Neuronal stem cell (in vitro differentiated cells): ENCODE results near the gene HUS1.

Experiments
- DNase-seq: peaks from one replicate; pipeline ENCODE4 v3.0.0-alpha.2; 2013; ENCODE audit warnings: low spot score
- H2AFZ ChIP-seq: one replicate; pipeline ENCODE4 v1.6.1; 2013; ENCODE audit warnings: mild to moderate bottlenecking, low read length, inconsistent platforms
- H2AK5ac ChIP-seq: 2 replicates; pipeline ENCODE4 v1.6.1; 2013; ENCODE audit warnings: low read depth, mild to moderate bottlenecking, inconsistent platforms, low read length, moderate library complexity, mixed read lengths
- H2BK120ac ChIP-seq: 2 replicates; pipeline ENCODE4 v1.6.1; 2013; ENCODE audit warnings: low read depth, mild to moderate bottlenecking, inconsistent platforms, low read length, moderate library complexity, mixed read lengths
- H2BK12ac ChIP-seq: one replicate; pipeline ENCODE4 v1.6.1; 2013; ENCODE audit warnings: low read length, inconsistent platforms
- H2BK15ac ChIP-seq: 2 replicates; pipeline ENCODE4 v1.6.1; 2013; ENCODE audit warnings: mild to moderate bottlenecking, low read length, inconsistent platforms, mixed read lengths
- H2BK5ac ChIP-seq: one replicate; pipeline ENCODE4 v1.6.1; 2013; ENCODE audit warnings: inconsistent platforms, mild to moderate bottlenecking, low read length, moderate library complexity
- H3K14ac ChIP-seq: one replicate; pipeline ENCODE4 v1.6.1; 2013; ENCODE audit warnings: low read length, inconsistent platforms
- H3K18ac ChIP-seq: 2 replicates; pipeline ENCODE4 v1.6.1; 2013; ENCODE audit warnings: low read length, inconsistent platforms
- H3K23ac ChIP-seq: 2 replicates; pipeline ENCODE4 v1.6.1; 2013; ENCODE audit warnings: low read depth, mild to moderate bottlenecking, mixed read lengths, low read length, inconsistent platforms; ENCODE audit not compliant: poor library complexity
- H3K27ac ChIP-seq: replicated peaks from 3 replicates; pipeline ENCODE4 v1.5.1; 2013; ENCODE audit warnings: low read length, inconsistent platforms
- H3K27me3 ChIP-seq, 3 experiments: 2 replicates each; pipeline ENCODE4 v1.6.1; 2013; ENCODE audit warnings: low read length in 3 of 3, mild to moderate bottlenecking in 2 of 3, inconsistent platforms in 1 of 3, low read depth in 1 of 3, mixed read lengths in 1 of 3, moderate library complexity in 1 of 3; ENCODE audit not compliant: control insufficient read depth in 3 of 3, insufficient read depth in 3 of 3
- H3K36me3 ChIP-seq, 2 donors: replicated peaks in 1 of 2; 2 replicates each; pipeline ENCODE4 v1.6.1; 2013; ENCODE audit warnings: low read length in 2 of 2; ENCODE audit not compliant: control insufficient read depth in 2 of 2, insufficient read depth in 2 of 2
- H3K4ac ChIP-seq: 2 replicates; pipeline ENCODE4 v1.6.1; 2013; ENCODE audit warnings: inconsistent platforms, mild to moderate bottlenecking, low read length, moderate library complexity
- H3K4me1 ChIP-seq, 2 donors: 1 replicate in 1 of 2; 2 replicates in 1 of 2; pipeline ENCODE4 v1.6.1; 2013; ENCODE audit warnings: low read length in 2 of 2, low read depth in 1 of 2; ENCODE audit not compliant: control insufficient read depth in 2 of 2, insufficient read depth in 1 of 2
- H3K4me2 ChIP-seq: one replicate; pipeline ENCODE4 v1.6.1; 2013; ENCODE audit warnings: mild to moderate bottlenecking, low read length, inconsistent platforms; ENCODE audit not compliant: insufficient read depth, poor library complexity, severe bottlenecking
- H3K4me3 ChIP-seq, 2 donors: 2 replicates each; pipeline ENCODE4 v1.5.1; 2013; ENCODE audit warnings: low read length in 2 of 2, mild to moderate bottlenecking in 2 of 2, inconsistent platforms in 1 of 2, moderate library complexity in 1 of 2
- H3K79me1 ChIP-seq: one replicate; pipeline ENCODE4 v1.6.1; 2013; ENCODE audit warnings: low read depth, mild to moderate bottlenecking, inconsistent platforms, low read length, moderate library complexity
- H3K9ac ChIP-seq: one replicate; pipeline ENCODE4 v1.6.1; 2013; ENCODE audit warnings: mild to moderate bottlenecking, low read depth, low read length, inconsistent platforms; ENCODE audit not compliant: poor library complexity
- H3K9me3 ChIP-seq, 2 donors: replicated peaks in 1 of 2; 2 replicates each; pipeline versions ENCODE3 to v1.6.1; 2013; ENCODE audit warnings: low read length in 2 of 2, mild to moderate bottlenecking in 2 of 2, inconsistent platforms in 1 of 2, low read depth in 1 of 2, mixed read lengths in 1 of 2, moderate library complexity in 1 of 2; ENCODE audit not compliant: control insufficient read depth in 2 of 2, insufficient read depth in 1 of 2
- H4K8ac ChIP-seq: one replicate; pipeline ENCODE4 v1.6.1; 2013; ENCODE audit warnings: low read depth, mild to moderate bottlenecking, inconsistent platforms, low read length, moderate library complexity
- H4K91ac ChIP-seq: one replicate; pipeline ENCODE4 v1.6.1; 2013; ENCODE audit warnings: low read length, low read depth, mild to moderate bottlenecking, inconsistent platforms; ENCODE audit not compliant: poor library complexity
- WGBS, 2 donors: extraction: QIAGEN DNeasy Blood & Tissue Kit; methylation state at CpG; one replicate each; pipeline ENCODE4 v1.1.7; 2013; ENCODE audit warnings: missing lambda C conversion rate in 2 of 2, mixed read lengths in 1 of 2; ENCODE audit not compliant: insufficient read length in 2 of 2, insufficient replicate concordance in 1 of 2; ENCODE audit errors: extremely low coverage in 2 of 2; 5-methylcytosine and 5-hydroxymethylcytosine counted together

Gene HUS1

DNA sequence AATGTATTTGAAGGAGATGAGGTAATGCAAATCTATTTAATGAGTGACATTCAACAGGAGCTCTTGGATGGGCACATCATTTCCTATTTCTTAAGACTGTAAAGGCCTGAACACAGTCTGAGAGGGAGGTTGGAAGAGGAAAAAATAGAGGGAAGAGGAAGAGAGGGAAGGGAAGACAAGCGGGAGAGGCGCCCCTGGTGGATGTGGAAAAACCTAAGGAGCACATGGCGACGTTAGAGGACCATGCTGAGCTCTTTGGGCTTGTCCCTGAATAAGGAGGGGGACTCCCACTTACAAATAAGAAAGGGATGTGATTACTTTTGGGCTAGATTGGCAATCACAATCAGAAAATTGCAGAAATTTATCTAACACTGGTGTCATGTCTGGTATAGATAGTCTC lies 29.8 kb upstream of the HUS1 start:
- H3K18ac ChIP-seq: no peak overlapping the region
- H2BK15ac ChIP-seq: no peak overlapping the region
- no peak overlapping the region for H2AFZ ChIP-seq
- no peak for DNase-seq
- no peak overlapping the region for H3K9ac ChIP-seq
- no peak overlapping the region for H3K14ac ChIP-seq
- H3K4me1 ChIP-seq: peaks cover 0 to 3% of the 10 kb centered on the region in 2 donors
- no peak overlapping the region for H3K4ac ChIP-seq
- H2BK5ac ChIP-seq: no peak overlapping the region
- no peak overlapping the region for H2AK5ac ChIP-seq
- no peaks in the 10 kb centered on the region for H3K36me3 ChIP-seq
- no peak overlapping the region for H3K23ac ChIP-seq
- no peak overlapping the region for H2BK12ac ChIP-seq
- H3K4me3 ChIP-seq: no peak overlapping the region
- H3K27ac ChIP-seq: no peak overlapping the region
- no peaks in the 10 kb centered on the region for H3K79me1 ChIP-seq
- peaks cover 0 to 6% (median 0%) of the 10 kb centered on the region in 3 experiments for H3K27me3 ChIP-seq
- no peak overlapping the region for H4K91ac ChIP-seq
- H4K8ac ChIP-seq: no peak overlapping the region
- H3K9me3 ChIP-seq: peaks cover 0 to 2% of the 10 kb centered on the region in 2 donors
- H3K4me2 ChIP-seq: no peak overlapping the region
- WGBS, 2 donors: no CpG with 5 or more reads among the region's 4 CpGs
- H2BK120ac ChIP-seq: no peak overlapping the region

DNA sequence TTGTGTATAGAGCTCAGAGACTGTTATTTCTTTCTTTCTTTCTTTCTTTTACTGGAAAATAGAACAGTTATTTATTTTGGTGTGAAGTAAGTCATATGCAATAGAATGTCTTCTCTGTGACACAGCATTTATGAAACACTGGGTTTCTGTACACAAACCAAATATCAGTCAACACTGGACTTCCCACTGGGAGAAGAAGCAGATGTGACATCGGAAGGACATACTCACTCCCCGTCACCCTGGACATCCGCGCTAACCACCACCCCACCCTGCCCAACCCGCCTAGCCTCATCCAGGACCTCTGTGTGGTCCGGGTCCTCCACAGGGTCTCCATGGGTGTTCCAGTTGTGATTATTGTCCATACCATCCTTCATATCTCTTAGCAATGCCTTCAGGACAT lies 27.5 kb upstream of the HUS1 start:
- H3K9me3 ChIP-seq: no peaks in the 10 kb centered on the region
- H3K18ac ChIP-seq: no peak overlapping the region
- H2BK120ac ChIP-seq: no peak overlapping the region
- H3K9ac ChIP-seq: no peak overlapping the region
- H3K23ac ChIP-seq: no peak overlapping the region
- no peak overlapping the region for H2AFZ ChIP-seq
- DNase-seq: no peak
- no peak overlapping the region for H4K8ac ChIP-seq
- no peak overlapping the region for H3K4me2 ChIP-seq
- H4K91ac ChIP-seq: no peak overlapping the region
- H2AK5ac ChIP-seq: no peak overlapping the region
- no CpG with 5 or more reads among the region's 6 CpGs for WGBS, 2 donors
- no peak overlapping the region for H2BK15ac ChIP-seq
- no peak overlapping the region for H3K4ac ChIP-seq
- no peak overlapping the region for H3K27ac ChIP-seq
- no peak overlapping the region for H2BK12ac ChIP-seq
- no peaks in the 10 kb centered on the region for H3K36me3 ChIP-seq
- no peak overlapping the region for H2BK5ac ChIP-seq
- no peaks in the 10 kb centered on the region for H3K79me1 ChIP-seq
- H3K27me3 ChIP-seq: peaks cover 0 to 6% (median 0%) of the 10 kb centered on the region in 3 experiments
- no peak overlapping the region for H3K4me3 ChIP-seq
- H3K14ac ChIP-seq: no peak overlapping the region
- H3K4me1 ChIP-seq: peaks cover 0 to 3% of the 10 kb centered on the region in 2 donors

DNA sequence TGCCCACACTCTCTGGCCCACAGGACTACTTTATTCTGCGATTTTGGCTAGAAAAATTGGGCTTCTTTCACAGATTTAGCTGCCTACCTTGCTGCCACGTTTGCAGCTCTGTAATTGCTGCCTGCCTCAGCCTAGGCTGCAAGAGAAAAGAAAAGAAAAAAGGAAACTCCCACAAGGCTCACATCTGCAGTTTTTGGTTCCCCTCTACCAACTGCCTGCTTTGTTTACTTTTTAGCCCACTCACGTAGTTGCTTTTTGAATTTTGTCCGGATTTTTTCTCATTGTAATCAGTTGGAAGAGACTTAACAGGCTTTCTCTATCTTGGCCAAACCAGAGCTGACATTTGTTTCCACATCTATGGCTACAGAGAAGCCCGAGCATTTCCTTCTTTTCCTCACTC lies 25.2 kb upstream of the HUS1 start:
- Histone ChIP-seq H2AFZ (peak overlapping the region; percentile 78), H3K4me2 (no peak overlapping the region), H3K27ac (no peak overlapping the region), H3K18ac (no peak overlapping the region), H4K8ac (no peak overlapping the region), H3K4me1 (peaks cover 0 to 3% of the 10 kb centered on the region in 2 donors), H3K79me1 (no peaks in the 10 kb centered on the region), H3K27me3 (peaks cover 0 to 6% (median 0%) of the 10 kb centered on the region in 3 experiments), H3K9ac (no peak overlapping the region), H3K9me3 (no peaks in the 10 kb centered on the region), H3K4me3 (no peak overlapping the region), H2BK15ac (no peak overlapping the region), H2AK5ac (no peak overlapping the region), H2BK12ac (no peak overlapping the region), H3K4ac (no peak overlapping the region), H2BK120ac (no peak overlapping the region), H3K36me3 (no peaks in the 10 kb centered on the region), H2BK5ac (no peak overlapping the region), H3K14ac (no peak overlapping the region), H4K91ac (no peak overlapping the region), H3K23ac (no peak overlapping the region)
- no CpG with 5 or more reads among the region's 5 CpGs for WGBS, 2 donors
- DNase-seq: no peak

DNA sequence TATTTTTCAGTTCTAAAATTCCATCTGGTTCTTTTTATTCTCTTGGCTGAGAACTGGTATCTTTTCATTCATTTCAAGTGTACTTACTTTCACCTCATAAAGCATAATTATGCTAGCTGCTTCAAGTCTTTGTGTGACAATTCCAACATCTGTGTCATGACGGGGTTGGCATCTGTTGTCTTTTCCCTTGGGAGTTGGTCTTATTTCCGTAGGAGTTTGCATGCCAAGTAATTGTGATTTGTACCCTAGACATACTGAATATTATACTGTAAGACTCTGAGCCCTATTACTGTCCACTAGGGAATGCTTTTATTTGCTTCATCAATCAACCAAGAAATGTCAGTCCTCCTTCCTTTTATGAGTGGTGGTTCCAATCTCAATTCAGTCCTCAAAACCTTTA lies 24.6 kb upstream of the HUS1 start:
- H3K27me3 ChIP-seq: peaks cover 0 to 4% (median 0%) of the 10 kb centered on the region in 3 experiments
- no peak overlapping the region for H2BK120ac ChIP-seq
- no peak overlapping the region for H2AK5ac ChIP-seq
- no peak overlapping the region for H2AFZ ChIP-seq
- H3K79me1 ChIP-seq: no peaks in the 10 kb centered on the region
- H2BK15ac ChIP-seq: no peak overlapping the region
- H3K9ac ChIP-seq: no peak overlapping the region
- no peak overlapping the region for H4K8ac ChIP-seq
- H3K27ac ChIP-seq: no peak overlapping the region
- no peak overlapping the region for H3K23ac ChIP-seq
- no peaks in the 10 kb centered on the region for H3K36me3 ChIP-seq
- H3K4me1 ChIP-seq: peaks cover 0 to 3% of the 10 kb centered on the region in 2 donors
- H3K4me2 ChIP-seq: no peak overlapping the region
- H3K9me3 ChIP-seq: no peaks in the 10 kb centered on the region
- no peak overlapping the region for H3K4me3 ChIP-seq
- H3K4ac ChIP-seq: no peak overlapping the region
- H2BK5ac ChIP-seq: no peak overlapping the region
- no peak overlapping the region for H2BK12ac ChIP-seq
- no peak overlapping the region for H3K18ac ChIP-seq
- H4K91ac ChIP-seq: no peak overlapping the region
- DNase-seq: no peak
- WGBS, 2 donors: no CpG with 5 or more reads among the region's 2 CpGs
- no peak overlapping the region for H3K14ac ChIP-seq
